ENCODE measurements around the gene ELL.

Gene ELL

GRCh38 chr19:18537431-18537830 is 15.6 kb upstream of the ELL start:
- no peaks in the 10 kb centered on the region for H3K27me3 ChIP-seq (ENCODE audit: insufficient read depth, poor library complexity, severe bottlenecking)
- no peak overlapping the region for H3K27ac ChIP-seq (replicated peaks)
- no peak overlapping the region for H3K4me3 ChIP-seq (replicated peaks; ENCODE audit: insufficient read depth, low read length)
- no peak for DNase-seq (ENCODE audit: low read depth in 1 of 2, low spot score in 1 of 2)
- TF ChIP-seq REST (IDR thresholded peaks at IDR 0.05; ENCODE audit: insufficient replicate concordance, low read depth) = no peak
- no peak for TF ChIP-seq SPI1 (IDR thresholded peaks at IDR 0.05; ENCODE audit: borderline replicate concordance, low read depth)
- TF ChIP-seq CTCF (IDR thresholded peaks at IDR 0.05; ENCODE audit: insufficient read depth, low read length) = no peak
- no peak for TF ChIP-seq GABPA (IDR thresholded peaks at IDR 0.05; ENCODE audit: low read depth)
- no peak for TF ChIP-seq POLR2AphosphoS5 (IDR thresholded peaks at IDR 0.05; ENCODE audit: low read depth)

- DNase-seq (ENCODE audit: low read depth in 1 of 2, low spot score in 1 of 2) = no peak
- no peak overlapping the region for H3K27ac ChIP-seq (replicated peaks)
- no peaks in the 10 kb centered on the region for H3K27me3 ChIP-seq (ENCODE audit: insufficient read depth, poor library complexity, severe bottlenecking)
- TF ChIP-seq CTCF (IDR thresholded peaks at IDR 0.05; ENCODE audit: insufficient read depth, low read length) = no peak
- no peak for TF ChIP-seq SPI1 (IDR thresholded peaks at IDR 0.05; ENCODE audit: borderline replicate concordance, low read depth)
- TF ChIP-seq POLR2AphosphoS5 (IDR thresholded peaks at IDR 0.05; ENCODE audit: low read depth) = no peak
- TF ChIP-seq GABPA (IDR thresholded peaks at IDR 0.05; ENCODE audit: low read depth) = no peak
- no peak for TF ChIP-seq REST (IDR thresholded peaks at IDR 0.05; ENCODE audit: insufficient replicate concordance, low read depth)
- H3K4me3 ChIP-seq (replicated peaks; ENCODE audit: insufficient read depth, low read length) = no peak overlapping the region
Observed at GRCh38 chr19:18536475-18536874, 14.6 kb upstream of the ELL start.

GRCh38 chr19:18533058-18533457 is 11.2 kb upstream of the ELL start:
- H3K27ac ChIP-seq (replicated peaks) = no peak overlapping the region
- TF ChIP-seq SPI1 (IDR thresholded peaks at IDR 0.05; ENCODE audit: borderline replicate concordance, low read depth) (no peak), GABPA (IDR thresholded peaks at IDR 0.05; ENCODE audit: low read depth) (no peak), POLR2AphosphoS5 (IDR thresholded peaks at IDR 0.05; ENCODE audit: low read depth) (no peak), REST (IDR thresholded peaks at IDR 0.05; ENCODE audit: insufficient replicate concordance, low read depth) (no peak), CTCF (IDR thresholded peaks at IDR 0.05; ENCODE audit: insufficient read depth, low read length) (no peak)
- H3K27me3 ChIP-seq (ENCODE audit: insufficient read depth, poor library complexity, severe bottlenecking) = no peaks in the 10 kb centered on the region
- H3K4me3 ChIP-seq (replicated peaks; ENCODE audit: insufficient read depth, low read length) = no peak overlapping the region
- no peak for DNase-seq (ENCODE audit: low read depth in 1 of 2, low spot score in 1 of 2)

Data from HL-60 (cell line).